HUES6 (cell line): ENCODE data around the gene KISS1.

ENCODE experiments used
- H3K27ac ChIP-seq: 2 replicates; pipeline ENCODE4 v1.7.0; 2013; ENCODE audit warnings: low read depth, mild to moderate bottlenecking, low read length, inconsistent platforms
- H3K27me3 ChIP-seq: 2 replicates; pipeline ENCODE4 v1.6.1; 2013; ENCODE audit warnings: low read length; ENCODE audit not compliant: control insufficient read depth, insufficient read depth
- H3K36me3 ChIP-seq: 2 replicates; pipeline ENCODE4 v1.6.1; 2013; ENCODE audit warnings: low read length; ENCODE audit not compliant: control insufficient read depth, insufficient read depth
- H3K4me1 ChIP-seq: 2 replicates; pipeline ENCODE4 v1.6.1; 2013; ENCODE audit warnings: low read length; ENCODE audit not compliant: control insufficient read depth, insufficient read depth
- H3K4me3 ChIP-seq: 2 replicates; pipeline ENCODE4 v1.5.1; 2013; ENCODE audit warnings: low read depth, low read length
- H3K9ac ChIP-seq: one replicate; pipeline ENCODE4 v1.6.1; 2013; ENCODE audit warnings: mild to moderate bottlenecking, low read length
- H3K9me3 ChIP-seq: 2 replicates; pipeline ENCODE4 v1.6.1; 2013; ENCODE audit warnings: low read depth, low read length; ENCODE audit not compliant: control insufficient read depth, insufficient read depth

The KISS1 gene

GRCh38 chr1:204227996-204228785 is 31.9 kb upstream of the KISS1 start:
- Histone ChIP-seq H3K4me3 (no peak overlapping the region), H3K27ac (no peak overlapping the region), H3K4me1 (no peaks in the 10 kb centered on the region), H3K27me3 (no peaks in the 10 kb centered on the region), H3K9ac (no peak overlapping the region), H3K36me3 (no peaks in the 10 kb centered on the region), H3K9me3 (no peaks in the 10 kb centered on the region)

DNA sequence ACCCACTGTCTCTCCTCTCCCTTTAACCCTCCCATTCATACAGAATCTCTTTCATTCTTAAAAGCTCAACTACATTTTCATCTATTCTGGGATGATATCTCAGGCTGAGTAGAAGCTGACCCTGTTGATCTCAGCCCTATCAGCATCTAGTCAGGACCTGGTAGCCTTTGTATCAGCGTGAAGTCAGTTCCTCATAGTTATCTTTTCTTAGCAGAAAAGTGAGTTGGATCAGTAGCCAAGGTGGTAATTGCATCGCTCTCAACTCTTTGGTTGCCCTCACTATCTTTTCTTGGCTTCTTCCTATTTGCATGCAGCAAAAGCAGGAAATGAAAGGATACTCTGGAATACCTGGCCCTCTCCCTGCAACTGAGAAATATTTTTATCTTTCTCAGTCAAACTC is 31.1 kb upstream of the KISS1 start:
- H3K9ac ChIP-seq = no peak overlapping the region
- H3K27ac ChIP-seq = no peak overlapping the region
- H3K27me3 ChIP-seq = no peaks in the 10 kb centered on the region
- no peaks in the 10 kb centered on the region for H3K9me3 ChIP-seq
- no peaks in the 10 kb centered on the region for H3K4me1 ChIP-seq
- no peak overlapping the region for H3K4me3 ChIP-seq
- H3K36me3 ChIP-seq = no peaks in the 10 kb centered on the region

DNA sequence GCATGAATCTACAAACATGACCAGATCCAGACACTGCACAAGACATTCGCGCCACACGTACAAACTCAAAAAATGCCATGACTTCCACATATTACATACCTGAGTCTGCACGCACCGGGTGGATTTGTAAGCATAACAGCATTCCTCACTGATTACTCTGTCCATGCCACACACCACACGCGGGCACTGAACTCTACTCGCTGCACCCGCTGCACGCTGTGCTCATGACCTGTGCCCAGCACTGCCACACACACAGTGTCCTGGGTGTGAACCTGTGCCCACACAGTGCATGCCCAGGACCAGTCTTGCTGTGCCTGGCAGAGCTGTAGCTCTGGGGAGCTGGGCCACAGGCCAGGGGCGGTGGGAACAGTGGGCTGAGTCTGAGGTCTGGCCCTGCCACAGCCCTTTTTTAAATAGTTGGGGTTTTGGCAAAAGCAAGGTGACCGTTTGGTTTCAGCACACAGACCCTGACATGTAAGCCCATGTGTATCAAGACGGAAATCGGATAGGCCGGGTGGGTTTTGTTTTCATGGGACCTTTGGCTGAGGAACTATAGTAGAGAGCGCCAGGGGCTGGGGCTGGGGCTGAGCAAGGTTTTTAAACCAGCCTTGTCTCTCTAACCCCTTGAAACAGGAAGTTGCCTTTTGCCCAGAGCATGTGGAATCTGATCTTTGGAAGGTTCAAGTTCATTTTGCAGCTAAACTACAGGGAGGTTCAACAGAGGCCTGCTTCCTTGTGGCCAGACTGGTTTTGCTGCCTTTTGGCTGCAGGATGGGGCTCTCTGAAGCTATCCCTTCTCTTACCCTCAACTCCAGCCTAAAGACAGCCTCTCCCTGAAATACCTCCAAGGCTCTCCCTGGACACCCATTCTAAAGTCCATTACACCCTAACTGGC is 29.8 kb upstream of the KISS1 start:
- peaks cover 4% of the 10 kb centered on the region; the same call in 1 of the 2 replicates for H3K4me1 ChIP-seq
- no peak overlapping the region for H3K27ac ChIP-seq
- H3K36me3 ChIP-seq = no peaks in the 10 kb centered on the region
- H3K9me3 ChIP-seq = no peaks in the 10 kb centered on the region
- no peak overlapping the region for H3K9ac ChIP-seq
- no peaks in the 10 kb centered on the region for H3K27me3 ChIP-seq
- no peak overlapping the region for H3K4me3 ChIP-seq

- Histone ChIP-seq H3K9me3 (no peaks in the 10 kb centered on the region), H3K4me1 (peaks cover 4% of the 10 kb centered on the region; the same call in 1 of the 2 replicates), H3K36me3 (no peaks in the 10 kb centered on the region), H3K27me3 (no peaks in the 10 kb centered on the region), H3K27ac (no peak overlapping the region), H3K4me3 (no peak overlapping the region), H3K9ac (no peak overlapping the region)
Measured at GRCh38 chr1:204224655-204225054, 28.4 kb upstream of the KISS1 start.

- no peak overlapping the region for H3K27ac ChIP-seq
- H3K9me3 ChIP-seq = no peaks in the 10 kb centered on the region
- H3K9ac ChIP-seq = no peak overlapping the region
- no peaks in the 10 kb centered on the region for H3K27me3 ChIP-seq
- H3K4me1 ChIP-seq = peaks cover 4% of the 10 kb centered on the region; the same call in 1 of the 2 replicates
- no peaks in the 10 kb centered on the region for H3K36me3 ChIP-seq
- H3K4me3 ChIP-seq = no peak overlapping the region
Measured at GRCh38 chr1:204223129-204223860, 27.0 kb upstream of the KISS1 start.

DNA sequence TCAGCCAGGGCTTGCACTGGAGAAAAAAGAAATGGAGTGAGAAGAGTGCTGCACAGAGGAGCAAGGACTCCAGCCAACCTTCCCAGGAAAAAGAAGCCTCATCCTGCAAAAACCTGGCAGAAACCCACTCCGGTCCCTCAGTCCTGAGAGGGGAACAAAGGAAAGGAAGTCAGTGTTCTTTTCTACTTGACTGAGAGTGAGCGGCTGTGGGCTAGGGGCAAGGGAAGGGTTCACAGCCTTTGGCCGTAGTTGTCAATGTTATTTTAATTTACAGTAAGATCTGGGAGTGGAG is 26.4 kb upstream of the KISS1 start:
- Histone ChIP-seq H3K27me3 (no peaks in the 10 kb centered on the region), H3K4me1 (peaks cover 4% of the 10 kb centered on the region; the same call in 1 of the 2 replicates), H3K36me3 (no peaks in the 10 kb centered on the region), H3K9ac (no peak overlapping the region), H3K27ac (no peak overlapping the region), H3K4me3 (no peak overlapping the region), H3K9me3 (no peaks in the 10 kb centered on the region)

DNA sequence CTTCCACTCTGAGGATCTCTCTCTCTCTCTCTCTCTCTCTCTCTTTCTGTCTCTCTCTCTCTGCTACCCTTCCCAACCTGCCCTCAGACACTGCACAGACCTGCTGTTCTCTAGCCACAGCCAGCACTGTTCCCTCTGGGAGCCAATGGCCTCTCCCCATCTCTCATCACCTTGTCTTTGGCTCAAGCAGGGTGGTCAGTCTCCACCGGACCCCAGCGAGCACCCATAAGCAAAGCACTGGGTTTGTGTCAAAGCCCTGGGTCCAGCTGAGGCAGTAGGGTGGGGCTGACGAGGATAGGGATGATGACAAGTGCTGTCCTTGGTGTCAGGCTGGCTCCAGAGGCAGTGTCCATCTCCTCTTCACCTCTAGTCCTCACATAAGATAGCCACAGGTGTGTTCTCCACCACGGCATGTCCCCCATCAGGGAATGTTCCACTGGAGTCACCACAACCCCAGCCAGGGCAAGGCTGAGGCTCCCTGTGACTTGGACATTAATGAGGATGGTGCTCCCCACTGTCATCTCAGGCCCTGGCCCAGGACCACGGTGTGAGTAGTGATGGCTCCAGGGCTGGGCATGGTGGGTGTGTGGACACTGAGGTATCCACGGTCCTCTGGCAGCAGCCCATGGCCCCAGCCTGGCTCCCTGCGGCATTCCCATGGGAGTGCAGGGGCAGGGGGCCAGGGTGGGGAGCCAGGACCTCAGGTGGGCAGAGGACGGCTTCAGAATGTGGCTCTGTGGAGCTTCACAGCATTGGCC is 25.9 kb upstream of the KISS1 start:
- no peak overlapping the region for H3K4me3 ChIP-seq
- peaks cover 4% of the 10 kb centered on the region; the same call in 1 of the 2 replicates for H3K4me1 ChIP-seq
- H3K27me3 ChIP-seq = no peaks in the 10 kb centered on the region
- no peak overlapping the region for H3K27ac ChIP-seq
- H3K9me3 ChIP-seq = no peaks in the 10 kb centered on the region
- H3K36me3 ChIP-seq = no peaks in the 10 kb centered on the region
- H3K9ac ChIP-seq = no peak overlapping the region

DNA sequence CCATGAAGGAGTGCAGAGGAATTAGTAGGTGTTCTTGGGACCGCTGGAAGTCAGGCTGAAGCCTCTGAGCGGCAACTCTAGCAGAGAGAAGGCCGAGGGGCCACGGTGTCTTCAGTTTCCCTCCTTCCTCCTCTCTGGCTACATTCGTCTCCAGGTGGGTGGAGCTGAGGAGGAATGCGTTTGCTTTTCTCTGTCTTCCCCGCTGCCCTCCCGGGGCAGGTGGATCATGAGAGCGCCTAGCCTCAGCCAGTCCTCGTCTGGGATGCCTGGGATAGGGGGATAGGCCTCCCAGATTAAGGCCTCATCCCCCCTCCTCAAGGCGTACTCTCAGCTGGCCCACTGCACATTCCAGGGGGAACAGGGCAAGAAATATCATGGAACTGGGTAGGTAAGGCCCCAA is 25.0 kb upstream of the KISS1 start:
- H3K27ac ChIP-seq = no peak overlapping the region
- no peak overlapping the region for H3K4me3 ChIP-seq
- no peaks in the 10 kb centered on the region for H3K9me3 ChIP-seq
- H3K4me1 ChIP-seq = peaks cover 4% of the 10 kb centered on the region; the same call in 1 of the 2 replicates
- H3K27me3 ChIP-seq = no peaks in the 10 kb centered on the region
- H3K36me3 ChIP-seq = no peaks in the 10 kb centered on the region
- H3K9ac ChIP-seq = no peak overlapping the region

GRCh38 chr1:204219971-204220616 is 23.8 kb upstream of the KISS1 start:
- Histone ChIP-seq H3K4me3 (no peak overlapping the region), H3K36me3 (no peaks in the 10 kb centered on the region), H3K27me3 (no peaks in the 10 kb centered on the region), H3K9me3 (no peaks in the 10 kb centered on the region), H3K9ac (no peak overlapping the region), H3K4me1 (peaks cover 4% of the 10 kb centered on the region; the same call in 1 of the 2 replicates), H3K27ac (no peak overlapping the region)

- Histone ChIP-seq H3K4me1 (peaks cover 7% of the 10 kb centered on the region), H3K9me3 (no peaks in the 10 kb centered on the region), H3K27ac (no peak overlapping the region), H3K36me3 (no peaks in the 10 kb centered on the region), H3K4me3 (no peak overlapping the region), H3K9ac (no peak overlapping the region), H3K27me3 (peaks cover 3% of the 10 kb centered on the region; the same call in 1 of the 2 replicates)
Measured at GRCh38 chr1:204218552-204218951, 22.3 kb upstream of the KISS1 start.
